ENCODE results near the gene CORT.

The CORT gene

GRCh38 chr1:10494418-10494753 is 44.6 kb downstream of the CORT start:
- Histone ChIP-seq H3K9ac (ENCODE audit: low read depth in 1 of 2, low read length in 2 of 2) (peak overlapping the region in 1 of 2 donors; percentile 46), H3K27ac (ENCODE audit: low read depth in 2 of 2, low read length in 2 of 2) (no peak overlapping the region), H3K27me3 (ENCODE audit: control insufficient read depth in 2 of 2, insufficient read depth in 2 of 2, low read length in 2 of 2) (no peaks in the 10 kb centered on the region), H3K36me3 (ENCODE audit: control insufficient read depth in 2 of 2, insufficient read depth in 2 of 2, low read length in 2 of 2) (peaks cover 6 to 7% of the 10 kb centered on the region in 2 donors), H3K9me3 (ENCODE audit: control insufficient read depth in 2 of 2, low read length in 2 of 2) (no peaks in the 10 kb centered on the region), H3K4me3 (ENCODE audit: low read length in 2 of 2) (peak overlapping the region in 1 of 2 donors; percentile 77), H3K4me1 (ENCODE audit: control insufficient read depth in 2 of 2, insufficient read depth in 2 of 2, low read length in 2 of 2) (peaks cover 9 to 10% of the 10 kb centered on the region in 2 donors)

- Histone ChIP-seq H3K4me3 (ENCODE audit: low read length in 2 of 2) (peak overlapping the region; percentile 54 to 77), H3K9me3 (ENCODE audit: control insufficient read depth in 2 of 2, low read length in 2 of 2) (no peaks in the 10 kb centered on the region), H3K27ac (ENCODE audit: low read depth in 2 of 2, low read length in 2 of 2) (peak overlapping the region; percentile 63 to 65), H3K36me3 (ENCODE audit: control insufficient read depth in 2 of 2, insufficient read depth in 2 of 2, low read length in 2 of 2) (peaks cover 6 to 7% of the 10 kb centered on the region in 2 donors), H3K9ac (ENCODE audit: low read depth in 1 of 2, low read length in 2 of 2) (peak overlapping the region in 1 of 2 donors; percentile 65), H3K4me1 (ENCODE audit: control insufficient read depth in 2 of 2, insufficient read depth in 2 of 2, low read length in 2 of 2) (peaks cover 9 to 10% of the 10 kb centered on the region in 2 donors), H3K27me3 (ENCODE audit: control insufficient read depth in 2 of 2, insufficient read depth in 2 of 2, low read length in 2 of 2) (no peaks in the 10 kb centered on the region)
These were observed 45.1 kb downstream of the CORT start for GRCh38 chr1:10494754-10495474.

- H3K4me1 ChIP-seq (ENCODE audit: control insufficient read depth in 2 of 2, insufficient read depth in 2 of 2, low read length in 2 of 2) = peaks cover 9 to 10% of the 10 kb centered on the region in 2 donors
- no peaks in the 10 kb centered on the region for H3K27me3 ChIP-seq (ENCODE audit: control insufficient read depth in 2 of 2, insufficient read depth in 2 of 2, low read length in 2 of 2)
- H3K4me3 ChIP-seq (ENCODE audit: low read length in 2 of 2) = peak overlapping the region; percentile 54 to 77
- no peaks in the 10 kb centered on the region for H3K9me3 ChIP-seq (ENCODE audit: control insufficient read depth in 2 of 2, low read length in 2 of 2)
- peaks cover 6 to 7% of the 10 kb centered on the region in 2 donors for H3K36me3 ChIP-seq (ENCODE audit: control insufficient read depth in 2 of 2, insufficient read depth in 2 of 2, low read length in 2 of 2)
- H3K9ac ChIP-seq (ENCODE audit: low read depth in 1 of 2, low read length in 2 of 2) = peak overlapping the region in 1 of 2 donors; percentile 65
- H3K27ac ChIP-seq (ENCODE audit: low read depth in 2 of 2, low read length in 2 of 2) = peak overlapping the region; percentile 63 to 65
These were observed 45.6 kb downstream of the CORT start for GRCh38 chr1:10495475-10495817.

- Histone ChIP-seq H3K4me1 (ENCODE audit: control insufficient read depth in 2 of 2, insufficient read depth in 2 of 2, low read length in 2 of 2) (peaks cover 9 to 10% of the 10 kb centered on the region in 2 donors), H3K27ac (ENCODE audit: low read depth in 2 of 2, low read length in 2 of 2) (no peak overlapping the region), H3K9me3 (ENCODE audit: control insufficient read depth in 2 of 2, low read length in 2 of 2) (no peaks in the 10 kb centered on the region), H3K4me3 (ENCODE audit: low read length in 2 of 2) (no peak overlapping the region), H3K9ac (ENCODE audit: low read depth in 1 of 2, low read length in 2 of 2) (peak overlapping the region in 1 of 2 donors; percentile 4), H3K36me3 (ENCODE audit: control insufficient read depth in 2 of 2, insufficient read depth in 2 of 2, low read length in 2 of 2) (peaks cover 6 to 7% of the 10 kb centered on the region in 2 donors), H3K27me3 (ENCODE audit: control insufficient read depth in 2 of 2, insufficient read depth in 2 of 2, low read length in 2 of 2) (no peaks in the 10 kb centered on the region)
These were observed 46.1 kb downstream of the CORT start for GRCh38 chr1:10495952-10496351.

- no peak overlapping the region for H3K4me3 ChIP-seq (ENCODE audit: low read length in 2 of 2)
- no peak overlapping the region for H3K27ac ChIP-seq (ENCODE audit: low read depth in 2 of 2, low read length in 2 of 2)
- no peaks in the 10 kb centered on the region for H3K27me3 ChIP-seq (ENCODE audit: control insufficient read depth in 2 of 2, insufficient read depth in 2 of 2, low read length in 2 of 2)
- peaks cover 13 to 15% of the 10 kb centered on the region in 2 donors for H3K4me1 ChIP-seq (ENCODE audit: control insufficient read depth in 2 of 2, insufficient read depth in 2 of 2, low read length in 2 of 2)
- H3K9me3 ChIP-seq (ENCODE audit: control insufficient read depth in 2 of 2, low read length in 2 of 2) = no peaks in the 10 kb centered on the region
- H3K36me3 ChIP-seq (ENCODE audit: control insufficient read depth in 2 of 2, insufficient read depth in 2 of 2, low read length in 2 of 2) = peaks cover 6 to 7% of the 10 kb centered on the region in 2 donors
- no peak overlapping the region for H3K9ac ChIP-seq (ENCODE audit: low read depth in 1 of 2, low read length in 2 of 2)
These were observed 47.3 kb downstream of the CORT start for GRCh38 chr1:10497109-10497508.

GRCh38 chr1:10498231-10498630 is 48.4 kb downstream of the CORT start:
- H3K4me3 ChIP-seq (ENCODE audit: low read length in 2 of 2) = no peak overlapping the region
- no peaks in the 10 kb centered on the region for H3K27me3 ChIP-seq (ENCODE audit: control insufficient read depth in 2 of 2, insufficient read depth in 2 of 2, low read length in 2 of 2)
- no peak overlapping the region for H3K9ac ChIP-seq (ENCODE audit: low read depth in 1 of 2, low read length in 2 of 2)
- peaks cover 17 to 18% of the 10 kb centered on the region in 2 donors for H3K4me1 ChIP-seq (ENCODE audit: control insufficient read depth in 2 of 2, insufficient read depth in 2 of 2, low read length in 2 of 2)
- H3K36me3 ChIP-seq (ENCODE audit: control insufficient read depth in 2 of 2, insufficient read depth in 2 of 2, low read length in 2 of 2) = peaks cover 6 to 7% of the 10 kb centered on the region in 2 donors
- no peak overlapping the region for H3K27ac ChIP-seq (ENCODE audit: low read depth in 2 of 2, low read length in 2 of 2)
- H3K9me3 ChIP-seq (ENCODE audit: control insufficient read depth in 2 of 2, low read length in 2 of 2) = no peaks in the 10 kb centered on the region

Measured in mucosa of rectum (tissue), 2 donors.